ENCODE results near the gene FN3K. TPM values are rescaled to one million over a fixed set of nuclear protein-coding genes. Genes with fewer than 3 reads are reported as not detected.

The FN3K gene
- total and polyA plus RNA-seq, 2 of the 13 experiments (the other 11 are each of a cell fraction or from before 2014, with no cell fraction given) = 3.5 to 12.2 TPM

- TF ChIP-seq HMGXB3 (CRISPR knock-in tag; IDR thresholded peaks at IDR 0.05; ENCODE audit: borderline replicate concordance) = peak; percentile 67; the same call in 1 of the 2 replicates
- TF ChIP-seq GLI4 (CRISPR knock-in tag; IDR thresholded peaks at IDR 0.05; ENCODE audit: borderline replicate concordance) = peak; percentile 68; the same call in 1 of the 2 replicates
- peak; percentile 77; the same call in 1 of the 2 replicates for TF ChIP-seq ZBTB7A (CRISPR knock-in tag; IDR thresholded peaks at IDR 0.05)
- peak; percentile 87 to 93 for TF ChIP-seq NR2F1 (CRISPR knock-in tag; IDR thresholded peaks at IDR 0.05)
- TF ChIP-seq SP2 (CRISPR knock-in tag; IDR thresholded peaks at IDR 0.05) = peak; percentile 62
- peak; percentile 52 for TF ChIP-seq ZEB1 (IDR thresholded peaks at IDR 0.05; ENCODE audit: insufficient replicate concordance, low read depth)
- TF ChIP-seq, protein P1, sequence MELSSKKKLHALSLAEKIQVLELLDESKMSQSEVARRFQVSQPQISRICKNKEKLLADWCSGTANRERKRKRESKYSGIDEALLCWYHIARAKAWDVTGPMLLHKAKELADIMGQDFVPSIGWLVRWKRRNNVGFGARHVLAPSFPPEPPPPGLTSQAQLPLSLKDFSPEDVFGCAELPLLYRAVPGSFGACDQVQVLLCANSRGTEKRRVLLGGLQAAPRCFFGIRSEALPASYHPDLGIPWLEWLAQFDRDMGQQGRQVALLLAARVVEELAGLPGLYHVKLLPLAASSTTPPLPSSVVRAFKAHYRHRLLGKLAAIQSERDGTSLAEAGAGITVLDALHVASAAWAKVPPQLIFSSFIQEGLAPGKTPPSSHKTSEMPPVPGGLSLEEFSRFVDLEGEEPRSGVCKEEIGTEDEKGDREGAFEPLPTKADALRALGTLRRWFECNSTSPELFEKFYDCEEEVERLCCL (CRISPR knock-in tag; IDR thresholded peaks at IDR 0.05; ENCODE audit: borderline replicate concordance) = peak; percentile 20; the same call in 1 of the 2 replicates
- TF ChIP-seq ZNF607 (CRISPR knock-in tag; IDR thresholded peaks at IDR 0.05; ENCODE audit: borderline replicate concordance) = peak; percentile 98
- TF ChIP-seq SOX5 (CRISPR knock-in tag; IDR thresholded peaks at IDR 0.05; ENCODE audit: borderline replicate concordance) = peak; percentile 79; the same call in 1 of the 2 replicates
- TF ChIP-seq ZNF230 (CRISPR knock-in tag; IDR thresholded peaks at IDR 0.05) = peak; percentile 91; the same call in 1 of the 2 replicates
- TF ChIP-seq ZFYVE20 (CRISPR knock-in tag; IDR thresholded peaks at IDR 0.05; ENCODE audit: borderline replicate concordance, low read depth) = 0 out of 2 replicates have a peak, but pooled peaks have one; percentile 30
- no peak for TF ChIP-seq PRDM4 (CRISPR knock-in tag; IDR thresholded peaks at IDR 0.05; ENCODE audit: borderline replicate concordance)
- peak; percentile 81 for TF ChIP-seq PHF5A (CRISPR knock-in tag; IDR thresholded peaks at IDR 0.05; ENCODE audit: low read depth, unreplicated experiment)
- TF ChIP-seq ZNF138 (CRISPR knock-in tag; IDR thresholded peaks at IDR 0.05; ENCODE audit: low read depth) = peak; percentile 95
- TF ChIP-seq, protein P2, sequence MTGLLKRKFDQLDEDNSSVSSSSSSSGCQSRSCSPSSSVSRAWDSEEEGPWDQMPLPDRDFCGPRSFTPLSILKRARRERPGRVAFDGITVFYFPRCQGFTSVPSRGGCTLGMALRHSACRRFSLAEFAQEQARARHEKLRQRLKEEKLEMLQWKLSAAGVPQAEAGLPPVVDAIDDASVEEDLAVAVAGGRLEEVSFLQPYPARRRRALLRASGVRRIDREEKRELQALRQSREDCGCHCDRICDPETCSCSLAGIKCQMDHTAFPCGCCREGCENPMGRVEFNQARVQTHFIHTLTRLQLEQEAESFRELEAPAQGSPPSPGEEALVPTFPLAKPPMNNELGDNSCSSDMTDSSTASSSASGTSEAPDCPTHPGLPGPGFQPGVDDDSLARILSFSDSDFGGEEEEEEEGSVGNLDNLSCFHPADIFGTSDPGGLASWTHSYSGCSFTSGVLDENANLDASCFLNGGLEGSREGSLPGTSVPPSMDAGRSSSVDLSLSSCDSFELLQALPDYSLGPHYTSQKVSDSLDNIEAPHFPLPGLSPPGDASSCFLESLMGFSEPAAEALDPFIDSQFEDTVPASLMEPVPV (CRISPR knock-in tag; IDR thresholded peaks at IDR 0.05) = peak; percentile 46; the same call in 1 of the 2 replicates
- TF ChIP-seq ZNF33B (CRISPR knock-in tag; IDR thresholded peaks at IDR 0.05) = no peak; the same call in 1 of the 2 replicates
- no peak for TF ChIP-seq ZNF317 (CRISPR knock-in tag; IDR thresholded peaks at IDR 0.05)
- peak; percentile 84 for TF ChIP-seq TGIF2 (CRISPR knock-in tag; IDR thresholded peaks at IDR 0.05)
Measured at GRCh38 chr17:82751571-82752370, 16.4 kb downstream of the FN3K start, which contains the start of gene TBCD (continued).
